AG09309 (cell line): Measurements from ENCODE around the gene DYDC1.

Experiments used
- DNase-seq: peaks from one replicate; pipeline ENCODE4 v3.0.0-alpha.2; 2010; ENCODE audit warnings: low read depth
- H3K4me3 ChIP-seq: 2 replicates; pipeline ENCODE4 v1.5.1; 2011; ENCODE audit warnings: mild to moderate bottlenecking, low read depth, low read length, moderate library complexity; ENCODE audit not compliant: control insufficient read depth
- CTCF ChIP-seq: IDR thresholded peaks from 2 replicates; pipeline ENCODE4 v1.5.1; 2011; ENCODE audit warnings: mild to moderate bottlenecking, low read depth, low read length, inconsistent platforms; ENCODE audit not compliant: insufficient read depth, control insufficient read depth; ENCODE audit errors: missing control alignments

DYDC1 gene

GRCh38 chr10:80288849-80289248, 67.7 kb downstream of the DYDC1 start:
- no peak for DNase-seq
- no peak overlapping the region for H3K4me3 ChIP-seq
- TF ChIP-seq CTCF: no peak
